Measurements from ENCODE around the gene GALR3.

- TF ChIP-seq POLR2AphosphoS5 (IDR thresholded peaks at IDR 0.05; ENCODE audit: low read depth, low read length), result no peak
- no peak for TF ChIP-seq FOXP2 (optimal IDR thresholded peaks at IDR 0.05; ENCODE audit: borderline replicate concordance, extremely low read depth, extremely low read length, insufficient read depth)
- no peak for TF ChIP-seq REST (IDR thresholded peaks at IDR 0.05; ENCODE audit: insufficient read depth in 1 of 2, low read depth in 2 of 2, low read length in 2 of 2)
These were observed 926 bp upstream of the GALR3 start for GRCh38 chr22:37822079-37822833.
